ENCODE data around the gene MIPEP. TPM values are rescaled to one million over a fixed set of nuclear protein-coding genes. Genes with fewer than 3 reads are reported as not detected.

The MIPEP gene
- total RNA-seq, 4 donors from 2014 or later, result 12.1 to 20.3 (median 16.0) TPM

DNA sequence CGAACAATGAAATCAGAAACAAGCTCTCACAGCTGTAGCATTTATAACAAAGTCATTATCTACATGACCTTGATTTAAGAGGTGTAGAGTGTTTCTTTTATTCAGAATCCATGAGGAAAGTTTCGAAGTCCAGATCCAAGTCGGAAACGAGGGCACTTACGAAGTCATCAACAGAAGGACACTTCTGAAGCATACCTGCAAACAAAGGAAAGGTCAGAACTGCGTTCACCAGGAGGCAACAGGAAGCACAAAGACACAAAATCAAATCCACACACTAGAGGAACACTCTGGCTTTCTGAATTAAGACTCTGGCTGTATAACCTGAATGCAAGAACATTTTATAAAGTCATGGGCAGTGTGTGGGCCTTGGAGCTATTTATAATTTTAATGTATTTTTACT, 158.9 kb downstream of the MIPEP start:
- WGBS, result 85% methylated on average over 6 of the region's 6 CpGs
- Histone ChIP-seq H3K36me3 (peaks cover 10 to 20% (median 15%) of the 10 kb centered on the region in 4 donors), H3K9me3 (no peaks in the 10 kb centered on the region), H3K4me1 (peaks cover 0 to 5% (median 0%) of the 10 kb centered on the region in 4 donors), H3K4me3 (no peak overlapping the region), H3K27ac (replicated peaks in 1 of 4) (no peak overlapping the region), H3K27me3 (no peaks in the 10 kb centered on the region)
- TF ChIP-seq POLR2AphosphoS5 (IDR thresholded peaks at IDR 0.05) (no peak), EP300 (IDR thresholded peaks at IDR 0.05) (no peak), POLR2A (IDR thresholded peaks at IDR 0.05; ENCODE audit: low read depth) (no peak)
- TF ChIP-seq, protein P1, sequence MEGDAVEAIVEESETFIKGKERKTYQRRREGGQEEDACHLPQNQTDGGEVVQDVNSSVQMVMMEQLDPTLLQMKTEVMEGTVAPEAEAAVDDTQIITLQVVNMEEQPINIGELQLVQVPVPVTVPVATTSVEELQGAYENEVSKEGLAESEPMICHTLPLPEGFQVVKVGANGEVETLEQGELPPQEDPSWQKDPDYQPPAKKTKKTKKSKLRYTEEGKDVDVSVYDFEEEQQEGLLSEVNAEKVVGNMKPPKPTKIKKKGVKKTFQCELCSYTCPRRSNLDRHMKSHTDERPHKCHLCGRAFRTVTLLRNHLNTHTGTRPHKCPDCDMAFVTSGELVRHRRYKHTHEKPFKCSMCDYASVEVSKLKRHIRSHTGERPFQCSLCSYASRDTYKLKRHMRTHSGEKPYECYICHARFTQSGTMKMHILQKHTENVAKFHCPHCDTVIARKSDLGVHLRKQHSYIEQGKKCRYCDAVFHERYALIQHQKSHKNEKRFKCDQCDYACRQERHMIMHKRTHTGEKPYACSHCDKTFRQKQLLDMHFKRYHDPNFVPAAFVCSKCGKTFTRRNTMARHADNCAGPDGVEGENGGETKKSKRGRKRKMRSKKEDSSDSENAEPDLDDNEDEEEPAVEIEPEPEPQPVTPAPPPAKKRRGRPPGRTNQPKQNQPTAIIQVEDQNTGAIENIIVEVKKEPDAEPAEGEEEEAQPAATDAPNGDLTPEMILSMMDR (IDR thresholded peaks at IDR 0.05), result no peak
- intact Hi-C loops (cut with DNase I), result no loop called here
- DNase-seq (ENCODE audit: extremely low spot score), result no peak

DNA sequence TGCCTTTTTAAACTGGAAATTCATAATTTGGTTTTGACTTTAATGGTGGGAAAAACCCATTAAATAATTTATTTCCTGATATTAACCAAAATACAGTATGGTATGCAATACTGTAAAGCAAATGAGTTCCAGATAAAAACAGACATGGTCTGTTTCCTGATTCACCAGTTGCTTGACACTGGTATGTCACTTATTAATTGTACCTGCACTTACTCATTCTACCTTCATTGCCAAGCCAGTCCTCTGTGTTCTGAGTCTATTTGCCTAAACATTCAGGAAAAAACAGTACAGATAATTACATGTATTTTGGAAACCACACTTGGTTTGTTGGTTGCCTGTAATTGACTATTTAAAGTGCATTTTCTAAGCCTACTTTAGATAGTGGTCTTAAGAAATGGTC, 159.7 kb downstream of the MIPEP start:
- H3K27ac ChIP-seq (replicated peaks in 1 of 4), result no peak overlapping the region
- TF ChIP-seq EP300 (IDR thresholded peaks at IDR 0.05), result no peak
- TF ChIP-seq POLR2AphosphoS5 (IDR thresholded peaks at IDR 0.05), result no peak
- H3K27me3 ChIP-seq, result no peaks in the 10 kb centered on the region
- H3K36me3 ChIP-seq, result peaks cover 10 to 20% (median 15%) of the 10 kb centered on the region in 4 donors
- DNase-seq (ENCODE audit: extremely low spot score), result no peak
- no peak overlapping the region for H3K4me3 ChIP-seq
- no peaks in the 10 kb centered on the region for H3K9me3 ChIP-seq
- H3K4me1 ChIP-seq, result peaks cover 0 to 5% (median 0%) of the 10 kb centered on the region in 4 donors
- intact Hi-C loops (cut with DNase I), result no loop called here

DNA sequence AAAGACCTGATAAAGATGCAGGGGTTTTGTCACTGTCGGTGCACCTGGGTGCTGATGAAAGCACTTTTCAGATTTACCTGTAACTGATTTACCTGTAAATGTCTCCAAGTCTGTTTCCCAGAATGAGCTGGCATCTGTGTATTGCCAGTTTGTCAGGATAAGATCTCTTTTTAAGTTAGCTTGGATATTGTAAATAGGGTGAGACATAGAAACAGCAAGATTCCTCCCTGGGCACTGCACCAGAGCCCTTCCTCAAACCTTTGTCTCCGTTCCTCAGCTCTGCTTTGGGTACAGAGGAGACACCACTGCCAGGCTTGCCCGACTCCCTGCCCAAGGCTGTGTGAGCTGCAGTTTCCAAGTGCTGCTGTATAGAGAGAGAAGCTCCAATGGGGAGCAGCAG, 160.4 kb downstream of the MIPEP start:
- no peak for DNase-seq (ENCODE audit: extremely low spot score)
- 98% methylated on average over 3 of the region's 3 CpGs for WGBS
- intact Hi-C loops (cut with DNase I), result no loop called here
- Histone ChIP-seq H3K4me1 (peaks cover 0 to 7% (median 0%) of the 10 kb centered on the region in 4 donors), H3K27ac (replicated peaks in 1 of 4) (no peak overlapping the region), H3K36me3 (peaks cover 10 to 20% (median 15%) of the 10 kb centered on the region in 4 donors), H3K27me3 (no peaks in the 10 kb centered on the region), H3K4me3 (no peak overlapping the region), H3K9me3 (no peaks in the 10 kb centered on the region)
- TF ChIP-seq, protein P1 (IDR thresholded peaks at IDR 0.05), result no peak
- TF ChIP-seq EP300 (IDR thresholded peaks at IDR 0.05) (no peak), POLR2A (IDR thresholded peaks at IDR 0.05; ENCODE audit: low read depth) (no peak), POLR2AphosphoS5 (IDR thresholded peaks at IDR 0.05) (no peak)

DNA sequence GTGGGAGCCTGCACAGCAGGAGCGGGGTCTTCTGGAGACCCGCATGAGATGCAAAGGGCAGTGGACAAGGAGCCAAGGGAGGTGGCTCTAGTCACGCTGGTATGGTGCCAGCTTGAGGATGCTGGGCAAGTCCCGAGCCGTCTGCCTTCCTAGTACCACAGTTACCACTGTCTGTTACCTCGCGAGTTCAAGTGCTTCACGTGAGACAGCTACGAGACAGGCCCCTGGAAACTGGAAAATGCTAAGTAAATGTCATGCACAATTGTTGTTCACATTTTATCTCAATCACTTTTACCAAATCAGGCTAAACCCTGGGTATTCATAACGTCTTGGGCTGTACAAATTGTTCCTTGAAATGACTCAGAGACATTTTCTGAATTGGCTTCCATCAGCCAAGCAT, 163.3 kb downstream of the MIPEP start:
- no peak for DNase-seq (ENCODE audit: extremely low spot score)
- TF ChIP-seq POLR2AphosphoS5 (IDR thresholded peaks at IDR 0.05), result no peak
- TF ChIP-seq POLR2A (IDR thresholded peaks at IDR 0.05; ENCODE audit: low read depth), result no peak
- TF ChIP-seq EP300 (IDR thresholded peaks at IDR 0.05), result no peak
- Histone ChIP-seq H3K4me1 (peaks cover 0 to 16% (median 0%) of the 10 kb centered on the region in 4 donors), H3K4me3 (no peak overlapping the region), H3K9me3 (no peaks in the 10 kb centered on the region), H3K27ac (replicated peaks in 1 of 4) (no peak overlapping the region), H3K27me3 (no peaks in the 10 kb centered on the region), H3K36me3 (peaks cover 10 to 20% (median 15%) of the 10 kb centered on the region in 4 donors)
- intact Hi-C loops (cut with DNase I), result no loop called here
- WGBS, result 96% methylated on average over 10 of the region's 10 CpGs

DNA sequence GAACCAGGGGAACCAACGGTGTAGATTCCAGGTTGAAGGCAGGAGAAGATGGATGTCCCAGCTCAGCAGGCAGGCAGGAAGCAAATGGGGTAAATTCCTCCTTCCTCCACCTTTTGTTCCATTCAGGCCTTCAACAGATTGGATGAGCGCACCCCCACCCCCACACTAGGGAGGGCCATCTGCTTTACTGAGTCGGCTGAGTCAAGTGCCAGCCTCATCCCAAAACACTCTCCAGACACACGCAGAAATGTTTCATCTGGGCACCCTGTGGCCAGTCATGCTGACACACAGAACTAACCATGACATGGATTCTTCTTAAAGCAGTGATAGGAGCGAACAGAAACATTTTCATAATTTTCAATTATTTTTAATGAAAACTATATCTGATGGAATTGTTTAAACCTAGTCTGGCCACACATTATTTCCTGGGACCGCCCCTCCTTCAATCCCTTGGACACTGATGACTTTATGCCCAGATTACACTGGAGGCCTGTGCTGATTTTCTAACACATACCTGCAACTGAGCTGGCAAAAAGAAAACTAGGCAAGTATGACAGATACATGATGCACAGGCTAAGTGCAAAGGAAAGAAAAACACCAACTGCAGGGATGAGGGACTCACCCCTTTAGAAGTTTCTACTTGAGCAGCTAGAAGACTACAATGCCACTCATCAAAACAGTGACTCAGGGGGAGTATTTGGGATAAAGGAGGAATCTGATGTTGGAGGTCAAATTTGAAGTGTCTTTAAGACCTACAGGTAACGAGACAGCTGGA, 164.8 kb downstream of the MIPEP start:
- Histone ChIP-seq H3K27me3 (no peaks in the 10 kb centered on the region), H3K4me1 (peaks cover 0 to 16% (median 0%) of the 10 kb centered on the region in 4 donors), H3K36me3 (peaks cover 10 to 17% (median 13%) of the 10 kb centered on the region in 4 donors), H3K9me3 (no peaks in the 10 kb centered on the region), H3K4me3 (no peak overlapping the region), H3K27ac (replicated peaks in 1 of 4) (no peak overlapping the region)
- 84% methylated on average over 7 of the region's 7 CpGs for WGBS
- no peak for DNase-seq (ENCODE audit: extremely low spot score)
- no peak for TF ChIP-seq POLR2AphosphoS5 (IDR thresholded peaks at IDR 0.05)
- no peak for TF ChIP-seq POLR2A (IDR thresholded peaks at IDR 0.05; ENCODE audit: low read depth)
- TF ChIP-seq EP300 (IDR thresholded peaks at IDR 0.05), result no peak
- TF ChIP-seq, protein P1 (IDR thresholded peaks at IDR 0.05), result no peak
- intact Hi-C loops (cut with DNase I), result no loop called here
